Smooth muscle cell of bladder (primary cell): ENCODE data around the gene GEN1. TPM values are rescaled to one million over a fixed set of nuclear protein-coding genes. Genes with fewer than 3 reads are reported as not detected.

ENCODE experiments used
- total RNA-seq: library from RNA; depleted of rRNA; stranded (reverse); fragments of >200 nt; gene quantifications from 2 replicates; pipeline ENCODE4 v1.2.3, GENCODE V29; 2014

The GEN1 gene, protein sequence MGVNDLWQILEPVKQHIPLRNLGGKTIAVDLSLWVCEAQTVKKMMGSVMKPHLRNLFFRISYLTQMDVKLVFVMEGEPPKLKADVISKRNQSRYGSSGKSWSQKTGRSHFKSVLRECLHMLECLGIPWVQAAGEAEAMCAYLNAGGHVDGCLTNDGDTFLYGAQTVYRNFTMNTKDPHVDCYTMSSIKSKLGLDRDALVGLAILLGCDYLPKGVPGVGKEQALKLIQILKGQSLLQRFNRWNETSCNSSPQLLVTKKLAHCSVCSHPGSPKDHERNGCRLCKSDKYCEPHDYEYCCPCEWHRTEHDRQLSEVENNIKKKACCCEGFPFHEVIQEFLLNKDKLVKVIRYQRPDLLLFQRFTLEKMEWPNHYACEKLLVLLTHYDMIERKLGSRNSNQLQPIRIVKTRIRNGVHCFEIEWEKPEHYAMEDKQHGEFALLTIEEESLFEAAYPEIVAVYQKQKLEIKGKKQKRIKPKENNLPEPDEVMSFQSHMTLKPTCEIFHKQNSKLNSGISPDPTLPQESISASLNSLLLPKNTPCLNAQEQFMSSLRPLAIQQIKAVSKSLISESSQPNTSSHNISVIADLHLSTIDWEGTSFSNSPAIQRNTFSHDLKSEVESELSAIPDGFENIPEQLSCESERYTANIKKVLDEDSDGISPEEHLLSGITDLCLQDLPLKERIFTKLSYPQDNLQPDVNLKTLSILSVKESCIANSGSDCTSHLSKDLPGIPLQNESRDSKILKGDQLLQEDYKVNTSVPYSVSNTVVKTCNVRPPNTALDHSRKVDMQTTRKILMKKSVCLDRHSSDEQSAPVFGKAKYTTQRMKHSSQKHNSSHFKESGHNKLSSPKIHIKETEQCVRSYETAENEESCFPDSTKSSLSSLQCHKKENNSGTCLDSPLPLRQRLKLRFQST
- 3.0 and 3.1 TPM in 2 replicates for total RNA-seq

DNA sequence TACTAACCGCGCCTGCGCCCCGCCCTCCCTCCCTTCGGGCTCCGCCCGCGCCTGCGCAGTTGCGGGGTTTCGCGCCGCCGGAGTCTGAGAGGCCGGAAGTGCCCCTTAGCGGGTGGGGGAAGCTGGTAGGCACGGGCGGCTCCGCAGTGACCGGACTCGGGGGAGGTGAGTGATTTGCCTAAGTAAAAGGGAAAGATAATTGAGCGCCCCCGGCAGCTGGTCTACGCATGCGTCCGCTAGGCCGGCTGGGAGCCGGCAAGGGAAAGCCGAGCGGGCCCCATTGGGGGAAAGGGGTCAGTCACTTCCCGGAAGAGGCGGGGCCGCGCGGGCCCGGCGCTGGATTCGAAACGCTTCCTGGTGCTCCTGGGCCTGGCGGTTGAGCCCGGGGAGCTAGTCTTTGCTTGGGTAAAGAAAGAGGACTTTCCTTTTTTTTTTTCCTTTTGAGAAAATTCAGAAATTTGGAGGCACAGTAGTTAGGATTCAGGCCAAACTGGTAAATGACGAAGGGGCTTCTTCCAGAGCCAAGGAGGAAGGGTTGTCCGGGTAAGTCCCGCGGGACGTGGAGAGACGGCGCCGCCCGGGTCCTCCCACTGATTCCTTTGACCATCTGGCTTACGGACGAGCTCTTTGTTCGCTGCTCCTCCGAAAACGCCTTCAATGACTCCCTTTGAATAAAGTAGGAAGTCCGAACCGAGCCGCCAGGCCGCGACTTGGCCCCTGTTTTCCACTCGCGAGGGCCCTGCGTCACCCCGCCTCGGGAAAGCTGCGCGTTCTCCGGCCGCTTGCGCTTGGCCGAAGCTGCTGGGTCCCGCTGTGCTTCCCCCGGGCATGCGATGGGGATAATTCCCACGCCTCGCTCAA lies at the start of gene GEN1, which contains the start of gene SMC6:
Gene GEN1, plus strand, starts transcription at position 336 of the 861 bp plus-strand sequence. CDS start 5,806 bp downstream, outside the sequence.
Gene SMC6, minus strand, starts transcription at position 8 of the 861 bp plus-strand sequence. CDS start 7,864 bp downstream, outside the sequence.

DNA sequence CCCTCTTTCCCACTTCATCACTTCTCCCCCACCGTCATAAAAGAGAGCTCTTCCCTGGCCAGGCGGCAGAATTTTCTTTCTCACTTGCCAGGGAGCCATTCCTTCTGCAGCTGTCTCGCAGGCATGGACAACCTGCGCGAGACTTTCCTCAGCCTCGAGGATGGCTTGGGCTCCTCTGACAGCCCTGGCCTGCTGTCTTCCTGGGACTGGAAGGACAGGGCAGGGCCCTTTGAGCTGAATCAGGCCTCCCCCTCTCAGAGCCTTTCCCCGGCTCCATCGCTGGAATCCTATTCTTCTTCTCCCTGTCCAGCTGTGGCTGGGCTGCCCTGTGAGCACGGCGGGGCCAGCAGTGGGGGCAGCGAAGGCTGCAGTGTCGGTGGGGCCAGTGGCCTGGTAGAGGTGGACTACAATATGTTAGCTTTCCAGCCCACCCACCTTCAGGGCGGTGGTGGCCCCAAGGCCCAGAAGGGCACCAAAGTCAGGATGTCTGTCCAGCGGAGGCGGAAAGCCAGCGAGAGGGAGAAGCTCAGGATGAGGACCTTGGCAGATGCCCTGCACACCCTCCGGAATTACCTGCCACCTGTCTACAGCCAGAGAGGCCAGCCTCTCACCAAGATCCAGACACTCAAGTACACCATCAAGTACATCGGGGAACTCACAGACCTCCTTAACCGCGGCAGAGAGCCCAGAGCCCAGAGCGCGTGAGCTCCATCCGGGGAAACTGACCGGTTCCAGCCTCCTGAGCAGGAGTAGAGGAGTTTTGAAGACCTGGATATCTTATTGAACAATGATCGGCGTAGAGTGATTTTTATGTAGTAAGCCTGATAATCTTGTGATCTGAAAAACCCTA lies 62.7 kb downstream of the GEN1 start, which contains the start of gene MSGN1:
Gene MSGN1, plus strand, starts transcription at position 65 of the 850 bp plus-strand sequence. Its CDS starts 59 bp downstream, at position 124.

Other genes starting within 250 kb of the GEN1 start
- gene RAD51AP2, start 235.7 kb upstream of the GEN1 start, total RNA-seq: not detected in 2 replicates
- not detected in 2 replicates for gene VSNL1, start 213.4 kb upstream of the GEN1 start, total RNA-seq
- 11.8 and 18.3 TPM in 2 replicates for gene SMC6, start 328 bp upstream of the GEN1 start, total RNA-seq
- not detected in 2 replicates for gene MSGN1, start 62.3 kb downstream of the GEN1 start, total RNA-seq
- gene KCNS3, start 124.5 kb downstream of the GEN1 start, total RNA-seq: 0.43 and 3.0 TPM in 2 replicates